HG02588 (cell line): Measurements from ENCODE around the gene CPSF7.
"Not testable (repeated sequence)": the region's sequence is repeated elsewhere in the genome, so short reads cannot be mapped to it uniquely, and the experiment has no call there.

ENCODE experiments used
- ATAC-seq: cut with Tn5 transposase; IDR thresholded peaks from one replicate; pipeline ENCODE4 v1.9.1; 2021; ENCODE audit warnings: mild to moderate bottlenecking, moderate library complexity; ENCODE audit not compliant: unreplicated experiment

The CPSF7 gene, protein sequence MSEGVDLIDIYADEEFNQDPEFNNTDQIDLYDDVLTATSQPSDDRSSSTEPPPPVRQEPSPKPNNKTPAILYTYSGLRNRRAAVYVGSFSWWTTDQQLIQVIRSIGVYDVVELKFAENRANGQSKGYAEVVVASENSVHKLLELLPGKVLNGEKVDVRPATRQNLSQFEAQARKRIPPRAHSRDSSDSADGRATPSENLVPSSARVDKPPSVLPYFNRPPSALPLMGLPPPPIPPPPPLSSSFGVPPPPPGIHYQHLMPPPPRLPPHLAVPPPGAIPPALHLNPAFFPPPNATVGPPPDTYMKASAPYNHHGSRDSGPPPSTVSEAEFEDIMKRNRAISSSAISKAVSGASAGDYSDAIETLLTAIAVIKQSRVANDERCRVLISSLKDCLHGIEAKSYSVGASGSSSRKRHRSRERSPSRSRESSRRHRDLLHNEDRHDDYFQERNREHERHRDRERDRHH

DNA sequence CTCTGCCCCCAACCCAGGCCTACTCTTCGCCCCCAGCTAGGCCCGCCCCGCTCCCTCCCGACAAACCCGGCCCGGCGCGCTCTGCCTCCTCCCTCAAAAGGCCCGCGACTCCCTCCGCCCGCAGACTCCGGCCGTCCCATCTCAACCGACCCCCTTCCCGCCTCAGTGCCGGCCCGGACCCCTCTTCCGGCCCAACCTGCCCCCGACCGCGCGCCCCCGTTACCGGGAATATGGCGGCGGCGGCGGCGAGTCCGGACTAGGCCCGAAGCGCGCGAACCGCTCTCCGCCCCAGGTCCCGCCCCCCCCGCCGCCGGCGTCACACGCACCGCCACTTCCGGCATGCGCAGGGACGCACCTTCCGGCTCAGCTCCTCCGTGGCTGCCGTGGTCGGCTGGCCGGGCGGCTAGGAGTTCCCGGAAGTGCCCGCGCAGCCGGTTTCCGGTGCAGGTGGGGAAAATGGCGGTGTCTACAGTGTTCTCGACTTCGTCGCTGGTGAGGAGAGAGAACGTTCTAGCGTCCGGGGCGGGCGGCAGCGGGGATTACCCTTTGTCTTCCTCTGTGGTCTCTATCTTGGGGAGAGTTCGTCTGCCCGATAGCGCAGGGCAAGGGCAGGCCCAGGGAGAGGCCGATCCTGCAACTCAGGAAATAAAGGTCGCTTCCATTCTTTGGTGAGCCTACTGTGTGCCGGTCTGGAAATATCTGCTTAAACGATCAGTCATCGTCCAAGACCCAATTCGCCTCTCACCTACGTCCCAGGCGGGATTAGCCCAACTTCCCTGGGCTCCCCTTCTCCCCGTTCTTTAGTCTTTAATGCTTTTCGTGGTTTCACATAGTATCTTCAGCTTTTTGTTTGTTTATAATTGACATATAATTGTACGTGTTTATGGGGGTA is at the start of gene CPSF7, which contains the start of gene SDHAF2:
TSS of gene CPSF7 (minus strand) at position 285 of the 892 bp plus-strand sequence. CDS start 740 bp downstream, outside the sequence.
TSS of gene SDHAF2 (plus strand) at position 434 of the 892 bp plus-strand sequence. CDS start at position 457, 23 bp downstream.
- peak; percentile 90 for ATAC-seq

DNA sequence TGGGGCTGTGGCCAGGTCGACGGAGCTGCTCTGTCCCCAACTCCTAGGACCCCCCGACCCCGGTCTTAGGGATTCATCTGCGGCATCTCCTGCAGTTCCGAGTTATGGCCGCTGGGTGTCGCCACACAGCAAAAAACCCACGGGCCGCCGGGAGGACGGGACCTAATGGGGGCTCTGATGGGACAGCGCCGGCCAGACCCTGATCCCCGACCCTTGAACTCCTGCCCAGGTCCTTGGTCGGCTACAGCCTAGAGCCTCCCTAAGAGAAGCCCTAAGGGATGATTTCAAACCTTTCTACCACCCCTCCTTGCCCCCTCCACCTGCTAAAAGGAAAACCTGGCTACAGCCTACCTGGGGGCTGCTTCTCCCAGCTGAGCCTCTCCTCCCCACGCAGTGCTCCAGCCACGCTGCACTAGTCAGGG is 48.0 kb upstream of the CPSF7 start:
- ATAC-seq: no peak

DNA sequence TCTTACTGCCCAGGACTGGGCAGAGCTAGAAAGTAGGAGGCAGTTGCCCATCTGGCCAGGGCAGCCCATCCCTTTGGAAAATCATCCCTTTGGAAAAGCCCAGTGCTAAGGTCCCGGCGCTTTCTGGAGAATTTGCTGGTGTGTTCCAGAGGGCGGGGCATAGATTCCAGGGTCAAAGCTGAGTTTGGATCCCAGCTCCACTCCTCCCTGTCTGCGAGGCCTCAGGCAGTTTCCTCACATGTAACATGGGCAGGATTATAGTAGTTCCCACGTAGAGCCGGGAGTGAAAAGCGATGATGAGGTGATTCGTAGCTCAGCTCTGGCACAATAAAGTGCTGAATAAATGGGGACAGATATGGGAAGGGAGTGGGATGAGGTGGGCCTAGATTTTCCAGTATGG is 47.4 kb upstream of the CPSF7 start:
- ATAC-seq: no peak

DNA sequence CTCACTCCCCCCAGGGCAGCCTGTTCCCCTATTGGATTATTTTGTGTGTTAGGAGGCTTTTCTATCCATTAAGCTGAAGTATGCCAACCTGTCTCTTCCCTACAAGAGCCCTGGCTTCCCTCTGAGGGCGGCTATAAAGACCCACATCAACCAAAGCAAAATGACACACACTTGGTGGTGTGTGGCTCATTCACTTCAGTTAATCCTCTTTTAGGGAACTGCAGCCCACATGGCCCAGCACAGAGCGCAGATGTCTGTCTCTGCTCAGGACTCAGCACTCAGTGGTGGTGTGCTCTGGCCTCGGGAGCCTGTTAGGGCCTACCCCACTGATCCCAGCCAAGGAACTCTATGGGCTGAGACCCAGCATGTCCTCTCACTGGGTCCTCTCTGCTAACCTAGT is 46.6 kb upstream of the CPSF7 start:
- ATAC-seq: no peak

DNA sequence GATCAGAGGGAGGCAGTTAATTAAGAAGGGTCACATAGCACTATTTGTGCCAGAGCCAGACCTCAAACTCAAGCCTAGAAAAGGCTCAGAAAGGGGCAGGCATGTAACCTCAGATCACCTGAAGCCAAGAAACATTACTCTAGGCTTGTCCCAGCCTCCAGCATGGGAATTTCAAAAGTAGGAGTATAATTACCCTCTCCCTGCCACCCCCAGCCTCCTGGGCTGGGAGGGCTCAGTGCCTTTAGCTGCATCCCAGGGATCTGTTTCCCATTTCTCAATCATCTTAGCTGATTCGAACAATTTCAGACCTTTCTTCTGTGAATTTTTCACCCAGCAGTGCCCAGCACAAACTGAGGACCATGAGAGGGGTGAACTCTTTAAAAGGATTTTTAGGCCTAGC is 45.7 kb upstream of the CPSF7 start:
- no peak for ATAC-seq

DNA sequence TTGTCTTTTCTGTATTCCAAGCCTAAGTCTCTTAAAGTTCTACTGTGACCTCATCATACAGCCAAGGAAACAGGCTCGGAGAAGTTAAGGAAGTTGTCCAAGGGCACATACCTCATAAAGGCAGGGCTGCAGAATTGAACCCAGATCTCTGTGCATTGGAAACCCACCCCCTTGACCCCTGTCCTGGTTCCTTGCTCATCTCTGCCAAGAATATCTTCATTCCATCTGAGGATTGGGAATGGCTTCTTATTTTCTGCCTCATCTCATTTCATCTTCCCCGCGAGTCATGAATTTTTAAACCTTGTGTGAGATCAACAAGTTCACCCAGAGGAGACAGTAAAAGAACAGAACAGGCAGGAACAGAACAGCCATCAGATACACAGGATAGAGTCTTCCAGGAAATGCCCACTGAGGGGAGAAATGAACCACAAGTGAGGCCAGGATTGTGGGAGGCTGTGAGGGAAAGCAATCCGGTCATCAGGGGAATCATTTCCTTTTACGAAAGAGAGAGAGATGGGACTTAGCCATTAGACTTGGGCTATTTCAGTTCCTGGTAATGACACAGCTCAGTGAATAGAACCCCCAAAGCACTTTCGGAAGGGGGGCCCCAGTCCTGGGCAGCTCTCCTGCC is 44.4 kb upstream of the CPSF7 start:
- no peak for ATAC-seq

DNA sequence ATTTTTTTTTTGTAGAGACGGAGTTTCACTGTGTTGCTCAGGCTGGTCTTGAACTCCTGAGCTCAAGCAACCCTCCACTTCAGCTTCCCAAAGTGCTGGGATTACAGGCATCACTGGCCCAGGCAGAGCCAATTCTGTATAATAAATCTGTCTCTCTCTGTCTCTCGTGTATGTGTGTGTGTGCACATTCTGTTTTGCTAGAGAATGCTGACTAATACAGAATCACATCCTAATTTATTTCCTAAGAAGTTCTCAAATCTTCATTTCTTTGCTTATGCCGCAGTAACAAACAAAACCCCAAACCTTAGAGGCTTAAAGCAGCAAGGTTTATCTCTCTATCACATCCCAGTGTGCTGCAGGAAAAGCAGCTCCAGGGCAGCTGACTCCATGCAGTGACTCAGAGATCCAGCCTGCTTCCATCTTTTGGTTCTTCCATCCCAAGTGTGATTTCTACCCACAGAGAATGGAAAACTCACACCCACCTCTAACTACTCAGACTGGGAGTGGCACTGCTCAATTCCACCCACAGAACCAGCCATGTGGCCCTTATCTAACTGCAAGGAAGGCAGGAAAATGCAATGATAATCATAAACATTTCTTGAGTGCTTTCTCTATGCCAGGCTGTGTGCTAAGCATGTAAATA is 43.7 kb upstream of the CPSF7 start:
- no peak for ATAC-seq

DNA sequence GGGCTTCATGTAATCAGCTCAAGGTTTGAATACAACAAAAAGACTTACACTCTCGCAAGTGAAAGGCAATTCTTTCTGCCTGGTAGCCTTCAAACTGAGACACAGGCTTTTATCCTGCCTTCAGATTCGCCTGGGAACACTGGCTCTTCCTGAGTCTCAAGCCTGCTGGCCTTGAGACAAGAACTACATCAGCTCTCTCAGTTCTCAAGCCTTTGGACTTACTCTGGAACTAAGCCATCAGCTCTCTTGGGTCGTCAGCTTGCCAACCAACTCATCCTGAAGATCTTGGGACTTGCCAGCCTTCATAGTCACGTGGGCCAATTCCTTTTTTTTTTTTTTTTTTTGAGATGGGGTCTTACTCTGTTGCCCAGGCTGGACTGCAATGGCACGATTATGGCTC is 43.1 kb upstream of the CPSF7 start:
- ATAC-seq: no peak

DNA sequence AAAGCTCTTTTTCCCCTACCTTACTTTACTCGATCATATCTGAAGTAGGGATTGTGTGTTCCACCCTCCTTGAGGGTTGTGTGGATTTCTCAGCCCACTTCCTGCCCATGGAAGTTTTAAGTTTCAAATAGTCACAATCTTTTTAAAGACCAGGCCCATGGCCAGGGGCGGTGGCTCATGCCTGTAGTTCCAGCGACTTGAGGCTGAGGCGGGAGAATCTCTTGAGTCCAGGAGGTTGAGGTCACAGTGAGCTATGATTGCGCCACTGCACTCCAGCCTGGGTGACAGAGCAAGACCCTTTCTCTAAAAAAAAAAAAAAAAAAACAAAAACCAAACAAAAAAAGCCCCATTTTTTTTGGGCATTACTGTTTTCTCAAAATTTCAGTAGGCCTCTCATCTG is 42.5 kb upstream of the CPSF7 start:
- ATAC-seq: no peak

DNA sequence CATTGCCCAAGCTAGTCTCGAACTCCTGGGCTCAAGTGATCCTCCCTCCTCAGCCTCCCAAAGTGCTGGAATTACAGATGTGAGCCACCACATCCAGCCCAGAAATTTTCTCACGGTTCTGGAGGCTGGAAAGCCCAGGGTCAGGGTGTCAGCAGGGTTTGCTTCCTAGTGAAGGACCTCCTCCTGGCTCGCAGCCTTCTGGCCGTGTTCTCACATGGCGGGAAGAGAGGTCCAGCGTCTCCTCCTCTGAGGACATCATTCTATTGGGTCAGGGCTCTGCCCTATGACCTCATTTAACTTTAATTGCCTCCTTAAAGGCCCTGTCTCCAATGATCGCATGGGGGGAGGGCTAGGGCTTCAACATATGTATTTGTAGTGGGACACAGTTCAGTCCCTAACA is 38.2 kb upstream of the CPSF7 start:
- ATAC-seq: no peak

DNA sequence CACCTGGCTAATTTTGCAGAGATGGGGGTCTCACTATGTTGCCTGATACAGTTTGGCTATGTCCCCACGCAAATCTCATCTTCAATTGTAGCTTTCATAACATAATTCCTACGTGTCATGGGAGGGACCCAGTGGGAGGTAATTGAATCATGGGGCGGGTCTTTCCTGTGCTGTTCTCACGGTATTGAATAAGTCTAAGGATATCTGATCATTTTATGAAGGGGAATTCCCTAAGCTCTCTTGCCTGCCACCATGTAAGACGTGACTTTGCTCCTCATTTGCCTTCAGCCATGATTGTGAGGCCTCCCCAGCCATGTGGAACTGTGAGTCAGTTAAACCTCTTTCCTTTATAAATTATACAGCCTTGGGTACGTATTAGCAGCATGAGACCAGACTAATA is 37.8 kb upstream of the CPSF7 start:
- ATAC-seq: not testable (repeated sequence)

DNA sequence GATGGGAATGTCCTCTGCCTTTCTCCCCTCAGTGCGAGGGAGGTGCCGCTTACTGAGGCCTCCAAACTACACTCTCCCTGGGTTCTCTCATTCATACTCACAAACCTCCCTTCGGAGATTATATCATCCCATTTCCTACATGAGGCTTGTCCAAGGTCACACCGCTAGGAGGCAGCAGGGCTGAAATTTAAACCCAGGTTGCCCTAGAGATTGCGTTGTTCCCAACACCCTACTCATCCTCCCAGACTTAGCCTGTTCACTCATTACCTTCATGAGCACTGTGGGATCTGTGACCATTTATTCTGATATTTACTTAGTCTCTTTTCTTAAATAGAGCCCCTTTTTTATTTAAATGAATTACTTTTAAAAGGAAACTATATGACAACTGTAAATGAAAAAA is 31.2 kb upstream of the CPSF7 start:
- no peak for ATAC-seq

DNA sequence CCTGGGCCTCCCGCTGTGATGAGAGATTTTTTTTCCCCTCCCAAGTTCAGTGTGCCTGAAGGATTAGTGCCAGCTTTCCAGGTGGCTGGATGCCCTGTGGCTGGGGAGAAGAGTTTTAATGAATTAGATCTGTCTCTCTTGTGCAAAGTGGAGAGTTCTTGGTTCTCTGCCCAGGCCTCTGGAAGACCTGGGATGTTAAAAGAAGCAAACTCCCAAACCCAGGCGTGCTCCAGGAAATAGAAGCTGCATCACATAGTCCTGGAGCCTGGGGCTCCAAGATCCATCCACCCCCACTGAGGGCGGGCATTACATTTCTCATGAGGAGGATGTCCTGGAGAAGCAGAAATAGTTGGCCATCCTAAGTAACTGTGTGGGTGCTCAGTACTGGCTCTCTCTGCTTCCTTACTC is 30.7 kb upstream of the CPSF7 start:
- ATAC-seq: no peak

DNA sequence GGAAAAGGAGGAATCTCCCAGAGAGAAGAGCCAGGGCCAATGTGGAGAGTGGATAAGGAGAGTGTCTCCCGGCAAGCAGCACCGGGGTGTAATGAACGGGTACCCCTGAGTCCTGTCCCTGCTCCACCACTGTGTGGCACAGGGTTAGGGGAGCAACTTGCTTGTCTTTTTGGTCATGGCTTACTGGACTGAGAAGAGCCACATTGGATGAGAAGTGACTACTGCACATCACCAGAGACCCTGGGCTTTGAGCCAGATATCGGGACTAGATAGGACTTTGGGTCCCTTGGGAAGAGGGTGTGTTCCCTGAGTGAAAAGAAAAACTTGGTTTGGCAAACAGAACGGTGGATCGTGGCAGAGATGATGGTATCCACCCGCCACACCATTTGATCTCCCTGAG is 24.7 kb upstream of the CPSF7 start:
- ATAC-seq: no peak

DNA sequence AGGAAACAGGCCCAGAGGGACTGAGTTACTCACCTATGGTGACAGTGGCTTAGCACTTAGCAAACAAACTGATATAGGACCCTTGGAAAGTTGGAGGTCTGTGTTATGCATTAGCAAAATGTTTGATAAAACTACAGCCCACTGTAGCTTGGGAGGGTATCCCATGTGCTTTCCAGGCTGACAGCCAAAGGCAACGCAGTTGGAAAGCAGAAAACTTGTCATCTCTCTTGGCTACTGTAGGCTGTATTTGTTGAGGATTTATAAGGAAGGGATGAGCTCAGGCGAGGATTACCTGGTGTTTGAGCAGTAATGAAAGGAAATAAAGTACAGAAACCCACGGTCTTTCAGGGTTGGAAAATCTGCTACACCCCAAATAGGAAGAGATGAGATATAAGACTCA is 23.9 kb upstream of the CPSF7 start:
- ATAC-seq: no peak

DNA sequence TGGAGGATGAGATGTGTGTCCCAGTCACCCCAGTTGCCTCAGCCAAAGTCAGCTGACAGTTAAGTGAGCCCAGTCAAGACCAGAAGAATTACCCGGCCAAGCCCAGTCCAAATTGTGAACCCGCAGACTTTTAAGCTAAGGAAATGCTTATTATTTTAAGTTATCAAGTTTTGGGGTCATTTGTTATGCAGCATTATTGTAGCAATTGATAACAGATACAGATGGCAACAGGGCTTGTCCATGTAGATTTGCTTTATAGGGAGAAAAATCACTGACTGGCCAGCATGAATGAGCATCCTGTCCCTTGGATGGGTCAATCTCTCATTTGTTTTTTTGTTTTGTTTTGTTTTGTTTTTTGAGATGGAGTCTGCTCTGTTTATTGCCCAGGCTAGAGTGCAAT is 23.1 kb upstream of the CPSF7 start:
- no peak for ATAC-seq

DNA sequence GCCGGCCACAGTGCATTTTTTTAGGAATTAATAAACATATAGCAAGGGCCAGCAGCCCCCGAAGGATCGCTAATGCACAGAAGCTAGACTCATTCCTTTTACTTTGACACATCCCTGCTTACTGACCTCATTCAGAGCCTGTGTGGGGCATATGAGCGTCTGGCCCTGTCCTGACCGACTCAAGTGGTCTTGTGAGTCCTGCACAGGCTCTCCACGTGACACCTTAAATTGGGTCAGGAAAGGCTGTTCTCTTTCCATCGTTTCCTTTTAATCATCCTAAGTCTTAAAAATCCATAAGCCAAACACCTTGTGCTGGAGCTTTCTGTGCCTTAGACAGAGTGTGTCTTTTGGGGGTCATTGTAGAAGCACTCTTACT is 18.8 kb upstream of the CPSF7 start:
- ATAC-seq: no peak

DNA sequence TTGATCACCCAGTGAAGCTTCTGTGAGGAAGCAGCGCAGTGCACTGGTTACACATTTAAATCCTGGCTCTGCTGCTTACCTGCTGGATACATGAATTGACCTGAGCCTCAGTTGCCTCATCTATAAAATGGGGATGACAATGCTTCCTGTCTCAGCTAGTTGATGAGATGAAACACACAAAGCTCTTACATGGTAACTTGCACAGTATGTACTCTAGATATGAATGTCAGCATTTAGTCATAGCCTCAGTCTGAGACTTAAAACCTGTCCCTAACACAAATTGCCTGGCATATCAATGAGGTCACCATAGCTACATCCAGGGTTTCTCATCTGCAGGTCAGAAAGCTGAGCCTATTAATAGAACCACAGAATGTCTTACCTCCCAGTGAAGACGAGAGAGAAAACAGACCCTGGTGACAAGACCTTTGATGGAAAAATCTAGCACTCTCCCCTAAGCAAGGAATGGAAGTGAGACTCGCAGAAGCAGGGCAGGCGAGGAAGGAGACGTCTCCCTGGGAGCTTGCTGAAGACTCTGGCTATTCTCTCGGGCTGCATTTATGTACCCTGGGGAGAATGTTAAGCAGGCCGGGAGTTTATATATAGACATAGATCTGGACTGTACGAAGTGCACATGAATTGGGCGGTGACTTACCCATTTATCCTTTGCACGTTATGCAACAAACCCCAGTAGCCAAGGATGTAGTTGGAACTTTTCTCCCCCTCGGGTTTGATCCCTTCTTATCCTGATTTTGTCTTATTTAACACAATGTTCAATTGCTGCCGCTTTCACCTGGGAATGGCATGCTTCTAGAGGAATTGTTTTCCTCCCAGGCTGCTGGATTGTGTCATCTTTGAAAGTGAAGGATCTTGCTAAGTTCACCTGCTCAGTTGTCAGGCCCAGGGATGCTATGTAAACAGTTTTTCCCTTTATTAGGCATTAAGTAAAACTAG is 18.1 kb upstream of the CPSF7 start:
- ATAC-seq: no peak

DNA sequence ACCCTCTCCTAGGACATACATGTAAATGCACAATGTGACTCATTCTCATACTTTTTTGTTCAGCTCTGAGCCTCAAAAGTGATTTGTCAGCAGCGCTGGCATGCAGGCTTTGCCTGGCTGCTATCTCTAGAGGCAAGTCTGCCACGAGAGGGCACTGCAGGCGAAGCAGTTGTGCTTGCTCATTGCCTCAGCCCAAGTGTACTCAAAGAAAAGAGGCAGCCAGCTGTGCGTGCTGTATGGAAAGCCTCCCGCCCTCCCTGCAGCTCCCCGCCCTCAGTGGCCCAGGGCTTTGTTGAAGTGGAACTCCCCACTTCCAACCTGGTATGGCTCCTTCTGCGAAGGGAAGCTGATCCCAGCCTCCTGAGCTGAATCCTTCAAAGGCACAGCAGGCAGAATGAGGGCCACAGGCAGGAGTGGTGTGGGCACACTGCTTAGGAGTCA is 16.5 kb upstream of the CPSF7 start:
- no peak for ATAC-seq

DNA sequence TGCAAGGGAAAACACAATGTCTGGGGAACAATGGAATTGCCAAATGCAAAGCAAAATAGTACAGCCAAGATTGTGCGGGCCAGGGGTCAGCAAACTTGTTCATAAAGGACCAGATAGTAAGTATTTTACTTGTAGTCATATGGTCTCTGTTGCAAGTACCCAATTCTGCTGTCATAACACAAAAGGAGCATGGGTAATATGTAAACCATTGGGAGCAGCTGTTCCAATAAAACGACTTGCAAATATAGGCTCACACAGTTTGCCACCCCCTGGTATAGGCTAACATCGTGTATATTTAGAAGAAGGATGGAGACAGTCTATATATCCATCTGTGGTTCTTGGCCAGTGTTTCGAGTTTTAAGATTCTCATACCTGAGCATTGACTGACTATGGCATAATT is 15.7 kb upstream of the CPSF7 start:
- ATAC-seq: no peak
